HepG2 (cell line): ENCODE measurements around the gene OR2C1. TPM values are rescaled to one million over a fixed set of nuclear protein-coding genes. Genes with fewer than 3 reads are reported as not detected.

ENCODE experiments used
- CHCHD3 ChIP-seq: sonication (generic); formaldehyde crosslinking; IDR thresholded peaks from 2 replicates; pipeline ENCODE4 v1.8.0; 2022; ENCODE audit warnings: mild to moderate bottlenecking, missing genetic modification reagents, moderate library complexity
- GATA4 ChIP-seq: sonication (generic); IDR thresholded peaks from 2 replicates; pipeline ENCODE4 v1.6.1; 2016; ENCODE audit warnings: antibody characterized with exemption, low read depth, borderline replicate concordance
- HIVEP1 ChIP-seq: sonication (generic); formaldehyde crosslinking; IDR thresholded peaks from 2 replicates; pipeline ENCODE4 v1.4.0; 2020; ENCODE audit warnings: mild to moderate bottlenecking, missing genetic modification reagents
- NR2C2 ChIP-seq: sonication (generic); formaldehyde crosslinking; IDR thresholded peaks from 2 replicates; pipeline ENCODE4 v1.4.0; 2020; ENCODE audit warnings: missing genetic modification reagents, mild to moderate bottlenecking, moderate library complexity, borderline replicate concordance
- PHB2 ChIP-seq: fragments of 450-650 bp; IDR thresholded peaks from 2 replicates; pipeline ENCODE4 v1.6.1; 2018; ENCODE audit not compliant: partially characterized antibody
- POLR2AphosphoS2 ChIP-seq: IDR thresholded peaks from 2 replicates; pipeline ENCODE4 v1.6.1; 2011; ENCODE audit warnings: low read depth, low read length, improper control_type of control experiment
- SETDB1 ChIP-seq: sonication (generic); formaldehyde crosslinking; IDR thresholded peaks from 2 replicates; pipeline ENCODE4 v1.5.1; 2020; ENCODE audit warnings: missing genetic modification reagents, mild to moderate bottlenecking, borderline replicate concordance
- ZBTB7B ChIP-seq: sonication (generic); formaldehyde crosslinking; IDR thresholded peaks from 2 replicates; pipeline ENCODE4 v1.4.0; 2020; ENCODE audit warnings: missing genetic modification reagents
- ZMYM4 ChIP-seq: sonication (generic); formaldehyde crosslinking; IDR thresholded peaks from 2 replicates; pipeline ENCODE4 v1.8.1; 2023; ENCODE audit warnings: mild to moderate bottlenecking, missing genetic modification reagents
- ZNF30 ChIP-seq: sonication (generic); formaldehyde crosslinking; IDR thresholded peaks from 2 replicates; pipeline ENCODE4 v1.5.0; 2020; ENCODE audit warnings: mild to moderate bottlenecking, missing genetic modification reagents
- ZNF724P ChIP-seq: sonication (generic); formaldehyde crosslinking; IDR thresholded peaks from 2 replicates; pipeline ENCODE4 v1.8.0; 2022; ENCODE audit warnings: missing genetic modification reagents, borderline replicate concordance
- ZNF780A ChIP-seq: sonication (generic); formaldehyde crosslinking; IDR thresholded peaks from 2 replicates; pipeline ENCODE4 v1.8.0; 2022; ENCODE audit warnings: mild to moderate bottlenecking, missing genetic modification reagents, moderate library complexity
- ZSCAN21 ChIP-seq: sonication (generic); formaldehyde crosslinking; IDR thresholded peaks from 2 replicates; pipeline ENCODE4 v1.8.0; 2022; ENCODE audit warnings: mild to moderate bottlenecking, missing genetic modification reagents, moderate library complexity, borderline replicate concordance
- polyA plus RNA-seq, 8 experiments: library from polyadenylated mRNA; depleted of rRNA in 3 of 8; stranded (reverse) in 7 of 8; unstranded in 1 of 8; fragments of >200 nt; fragmentation: Illumina TruSeq in 4 of 8; extraction: Trizol in 4 of 8; gene quantifications; 2 replicates each; pipeline versions ENCODE4 v1.2.1 to v1.2.3, GENCODE V29; 2011 to 2016; ENCODE audit warnings: low read depth in 4 of 8, missing spikeins in 1 of 8, mixed read lengths in 1 of 8; ENCODE audit not compliant: insufficient read depth in 1 of 8
- total RNA-seq, 5 experiments: library from RNA; depleted of rRNA; stranded (reverse); fragments of >200 nt; fragmentation: Illumina TruSeq; extraction: Trizol; gene quantifications; 2 replicates each; pipeline ENCODE4 v1.2.3, GENCODE V29; 2016; ENCODE audit warnings: low read depth in 1 of 5
- TF ChIP-seq, protein P1 (sequence below): IDR thresholded peaks from 2 replicates; pipeline ENCODE4 v1.6.1; 2012; ENCODE audit warnings: low read depth, low read length, improper control_type of control experiment
- TF ChIP-seq, protein P2 (sequence below): sonication (generic); formaldehyde crosslinking; IDR thresholded peaks from 2 replicates; pipeline ENCODE4 v1.5.0; 2020; ENCODE audit warnings: missing genetic modification reagents
- TF ChIP-seq, protein P3 (sequence below), 2 experiments: sonication (generic) in 1 of 2; formaldehyde crosslinking in 1 of 2; IDR thresholded peaks; 2 replicates each; pipeline versions ENCODE4 v1.5.1 to v1.6.1; 2011 to 2020; ENCODE audit warnings: borderline replicate concordance in 1 of 2, low read depth in 1 of 2, low read length in 1 of 2, mild to moderate bottlenecking in 1 of 2, missing genetic modification reagents in 1 of 2, moderate library complexity in 1 of 2
- TF ChIP-seq, protein P4 (sequence below): sonication (generic); formaldehyde crosslinking; IDR thresholded peaks from 2 replicates; pipeline ENCODE4 v1.4.0; 2020; ENCODE audit warnings: mild to moderate bottlenecking, low read depth, missing genetic modification reagents
- TF ChIP-seq, protein P5 (sequence below): sonication (generic); formaldehyde crosslinking; IDR thresholded peaks from 2 replicates; pipeline ENCODE4 v1.4.0; 2020; ENCODE audit warnings: mild to moderate bottlenecking, missing genetic modification reagents, borderline replicate concordance

Gene OR2C1
- total and polyA plus RNA-seq, 2 of the 13 experiments (the other 11 are each of a cell fraction or from before 2014, with no cell fraction given), result not detected

DNA sequence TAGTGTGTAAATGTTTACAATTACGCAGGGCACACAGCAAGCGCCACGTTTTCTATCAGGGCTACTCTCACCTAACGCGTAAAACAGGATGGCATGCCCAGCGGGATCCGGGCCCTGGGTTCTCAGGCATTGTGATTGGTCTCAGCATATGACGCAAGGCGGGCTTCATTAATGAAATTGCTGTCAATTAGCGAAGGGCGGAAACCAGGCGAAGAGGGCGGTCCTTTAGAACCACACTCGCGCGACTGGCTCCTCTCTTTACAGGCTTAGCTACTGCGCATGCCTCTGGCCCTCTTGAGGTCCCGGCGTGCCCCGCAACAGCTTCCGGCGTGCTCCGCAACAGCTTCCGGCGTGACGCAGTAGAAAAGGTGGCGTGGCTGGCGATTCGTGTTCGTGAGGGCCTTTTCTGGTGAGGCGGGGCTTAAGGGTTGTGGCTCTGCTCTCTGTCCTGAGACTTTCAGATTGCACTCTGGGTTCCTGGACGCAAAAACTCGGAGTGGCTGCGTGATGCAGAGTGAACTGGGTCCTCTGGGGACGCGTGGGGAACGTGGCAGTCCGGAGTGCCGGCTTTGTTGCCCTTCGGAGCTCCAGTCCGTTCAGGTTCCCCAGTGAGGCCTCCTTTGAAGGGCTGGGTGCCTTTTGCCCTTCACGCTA is 9.2 kb downstream of the OR2C1 start (continued):
- TF ChIP-seq, protein P1, sequence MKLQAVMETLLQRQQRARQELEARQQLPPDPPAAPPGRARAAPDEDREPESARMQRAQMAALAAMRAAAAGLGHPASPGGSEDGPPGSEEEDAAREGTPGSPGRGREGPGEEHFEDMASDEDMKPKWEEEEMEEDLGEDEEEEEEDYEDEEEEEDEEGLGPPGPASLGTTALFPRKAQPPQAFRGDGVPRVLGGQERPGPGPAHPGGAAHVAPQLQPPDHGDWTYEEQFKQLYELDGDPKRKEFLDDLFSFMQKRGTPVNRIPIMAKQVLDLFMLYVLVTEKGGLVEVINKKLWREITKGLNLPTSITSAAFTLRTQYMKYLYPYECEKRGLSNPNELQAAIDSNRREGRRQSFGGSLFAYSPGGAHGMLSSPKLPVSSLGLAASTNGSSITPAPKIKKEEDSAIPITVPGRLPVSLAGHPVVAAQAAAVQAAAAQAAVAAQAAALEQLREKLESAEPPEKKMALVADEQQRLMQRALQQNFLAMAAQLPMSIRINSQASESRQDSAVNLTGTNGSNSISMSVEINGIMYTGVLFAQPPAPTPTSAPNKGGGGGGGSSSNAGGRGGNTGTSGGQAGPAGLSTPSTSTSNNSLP, result peak; percentile 94
- no peak for TF ChIP-seq PHB2
- no peak for TF ChIP-seq ZNF724P (CRISPR knock-in tag)
- TF ChIP-seq, protein P2, sequence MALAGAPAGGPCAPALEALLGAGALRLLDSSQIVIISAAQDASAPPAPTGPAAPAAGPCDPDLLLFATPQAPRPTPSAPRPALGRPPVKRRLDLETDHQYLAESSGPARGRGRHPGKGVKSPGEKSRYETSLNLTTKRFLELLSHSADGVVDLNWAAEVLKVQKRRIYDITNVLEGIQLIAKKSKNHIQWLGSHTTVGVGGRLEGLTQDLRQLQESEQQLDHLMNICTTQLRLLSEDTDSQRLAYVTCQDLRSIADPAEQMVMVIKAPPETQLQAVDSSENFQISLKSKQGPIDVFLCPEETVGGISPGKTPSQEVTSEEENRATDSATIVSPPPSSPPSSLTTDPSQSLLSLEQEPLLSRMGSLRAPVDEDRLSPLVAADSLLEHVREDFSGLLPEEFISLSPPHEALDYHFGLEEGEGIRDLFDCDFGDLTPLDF (CRISPR knock-in tag), result no peak
- TF ChIP-seq SETDB1 (CRISPR knock-in tag), result no peak
- 0 out of 2 replicates have a peak, but pooled peaks have one; percentile 24 for TF ChIP-seq GATA4
- no peak for TF ChIP-seq ZNF30
- peak; percentile 67 for TF ChIP-seq NR2C2 (CRISPR knock-in tag)
- no peak for TF ChIP-seq CHCHD3 (CRISPR knock-in tag)
- peak; percentile 49 for TF ChIP-seq ZMYM4 (CRISPR knock-in tag)
- no peak for TF ChIP-seq HIVEP1 (CRISPR knock-in tag)
- TF ChIP-seq, protein P3, sequence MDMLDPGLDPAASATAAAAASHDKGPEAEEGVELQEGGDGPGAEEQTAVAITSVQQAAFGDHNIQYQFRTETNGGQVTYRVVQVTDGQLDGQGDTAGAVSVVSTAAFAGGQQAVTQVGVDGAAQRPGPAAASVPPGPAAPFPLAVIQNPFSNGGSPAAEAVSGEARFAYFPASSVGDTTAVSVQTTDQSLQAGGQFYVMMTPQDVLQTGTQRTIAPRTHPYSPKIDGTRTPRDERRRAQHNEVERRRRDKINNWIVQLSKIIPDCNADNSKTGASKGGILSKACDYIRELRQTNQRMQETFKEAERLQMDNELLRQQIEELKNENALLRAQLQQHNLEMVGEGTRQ (IDR thresholded peaks at IDR 0.05; ENCODE audit: low read depth, low read length), result no peak
- TF ChIP-seq, protein P3 (CRISPR knock-in tag; IDR thresholded peaks at IDR 0.05; ENCODE audit: borderline replicate concordance), result no peak
- TF ChIP-seq ZSCAN21 (CRISPR knock-in tag), result no peak
- TF ChIP-seq, protein P4, sequence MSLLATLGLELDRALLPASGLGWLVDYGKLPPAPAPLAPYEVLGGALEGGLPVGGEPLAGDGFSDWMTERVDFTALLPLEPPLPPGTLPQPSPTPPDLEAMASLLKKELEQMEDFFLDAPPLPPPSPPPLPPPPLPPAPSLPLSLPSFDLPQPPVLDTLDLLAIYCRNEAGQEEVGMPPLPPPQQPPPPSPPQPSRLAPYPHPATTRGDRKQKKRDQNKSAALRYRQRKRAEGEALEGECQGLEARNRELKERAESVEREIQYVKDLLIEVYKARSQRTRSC (CRISPR knock-in tag), result no peak
- TF ChIP-seq, protein P5, sequence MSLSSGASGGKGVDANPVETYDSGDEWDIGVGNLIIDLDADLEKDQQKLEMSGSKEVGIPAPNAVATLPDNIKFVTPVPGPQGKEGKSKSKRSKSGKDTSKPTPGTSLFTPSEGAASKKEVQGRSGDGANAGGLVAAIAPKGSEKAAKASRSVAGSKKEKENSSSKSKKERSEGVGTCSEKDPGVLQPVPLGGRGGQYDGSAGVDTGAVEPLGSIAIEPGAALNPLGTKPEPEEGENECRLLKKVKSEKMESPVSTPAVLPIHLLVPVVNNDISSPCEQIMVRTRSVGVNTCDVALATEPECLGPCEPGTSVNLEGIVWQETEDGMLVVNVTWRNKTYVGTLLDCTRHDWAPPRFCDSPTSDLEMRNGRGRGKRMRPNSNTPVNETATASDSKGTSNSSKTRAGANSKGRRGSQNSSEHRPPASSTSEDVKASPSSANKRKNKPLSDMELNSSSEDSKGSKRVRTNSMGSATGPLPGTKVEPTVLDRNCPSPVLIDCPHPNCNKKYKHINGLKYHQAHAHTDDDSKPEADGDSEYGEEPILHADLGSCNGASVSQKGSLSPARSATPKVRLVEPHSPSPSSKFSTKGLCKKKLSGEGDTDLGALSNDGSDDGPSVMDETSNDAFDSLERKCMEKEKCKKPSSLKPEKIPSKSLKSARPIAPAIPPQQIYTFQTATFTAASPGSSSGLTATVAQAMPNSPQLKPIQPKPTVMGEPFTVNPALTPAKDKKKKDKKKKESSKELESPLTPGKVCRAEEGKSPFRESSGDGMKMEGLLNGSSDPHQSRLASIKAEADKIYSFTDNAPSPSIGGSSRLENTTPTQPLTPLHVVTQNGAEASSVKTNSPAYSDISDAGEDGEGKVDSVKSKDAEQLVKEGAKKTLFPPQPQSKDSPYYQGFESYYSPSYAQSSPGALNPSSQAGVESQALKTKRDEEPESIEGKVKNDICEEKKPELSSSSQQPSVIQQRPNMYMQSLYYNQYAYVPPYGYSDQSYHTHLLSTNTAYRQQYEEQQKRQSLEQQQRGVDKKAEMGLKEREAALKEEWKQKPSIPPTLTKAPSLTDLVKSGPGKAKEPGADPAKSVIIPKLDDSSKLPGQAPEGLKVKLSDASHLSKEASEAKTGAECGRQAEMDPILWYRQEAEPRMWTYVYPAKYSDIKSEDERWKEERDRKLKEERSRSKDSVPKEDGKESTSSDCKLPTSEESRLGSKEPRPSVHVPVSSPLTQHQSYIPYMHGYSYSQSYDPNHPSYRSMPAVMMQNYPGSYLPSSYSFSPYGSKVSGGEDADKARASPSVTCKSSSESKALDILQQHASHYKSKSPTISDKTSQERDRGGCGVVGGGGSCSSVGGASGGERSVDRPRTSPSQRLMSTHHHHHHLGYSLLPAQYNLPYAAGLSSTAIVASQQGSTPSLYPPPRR (CRISPR knock-in tag), result no peak
- no peak for TF ChIP-seq ZBTB7B (CRISPR knock-in tag)
- no peak for TF ChIP-seq ZNF780A (CRISPR knock-in tag)
- no peak for TF ChIP-seq POLR2AphosphoS2
